Lower lobe of right lung (tissue), 2 donors: ENCODE results near the gene TDRD10. TPM values are rescaled to one million over a fixed set of nuclear protein-coding genes. Genes with fewer than 3 reads are reported as not detected.
A peak's percentile ranks its signal among the peaks of the same experiment; 100 is the strongest.

Experiments
- ATAC-seq, 2 donors: fragments of 200-7000 bp; cut with Tn5 transposase; one replicate each; pipeline ENCODE4 v1.9.1; 2020 to 2022; ENCODE audit warnings: mild to moderate bottlenecking in 2 of 2, moderate library complexity in 2 of 2
- DNase-seq: peaks from one replicate; pipeline ENCODE4 v3.0.0-alpha.2; 2020
- H3K27ac ChIP-seq: fragments of 200-600 bp; one replicate; pipeline ENCODE4 v1.8.0; 2022
- H3K27me3 ChIP-seq: fragments of 200-600 bp; one replicate; pipeline ENCODE4 v1.8.0; 2022; ENCODE audit warnings: low read depth
- H3K36me3 ChIP-seq: fragments of 200-600 bp; one replicate; pipeline ENCODE4 v1.8.0; 2022; ENCODE audit warnings: mild to moderate bottlenecking
- H3K4me1 ChIP-seq: fragments of 200-600 bp; one replicate; pipeline ENCODE4 v1.8.0; 2022
- H3K4me3 ChIP-seq: fragments of 200-600 bp; one replicate; pipeline ENCODE4 v1.8.0; 2022; ENCODE audit warnings: mild to moderate bottlenecking
- H3K9me3 ChIP-seq: fragments of 200-600 bp; one replicate; pipeline ENCODE4 v1.8.0; 2022
- CTCF ChIP-seq: fragments of 200-600 bp; IDR thresholded peaks from one replicate; pipeline ENCODE4 v1.8.0; 2022; ENCODE audit warnings: antibody characterized with exemption, mild to moderate bottlenecking
- intact Hi-C: fragments of 100-400 bp; cut with DNase I; formaldehyde crosslinking; loops from one replicate; pipeline ENCODE4 v1.11.0; 2022
- long read RNA-seq: library from polyadenylated mRNA; unstranded; transcript quantifications from one replicate; pipeline ENCODE4 v2.0.0, GENCODE V29; 2021
- total RNA-seq: library from RNA; stranded (reverse); fragmentation: NEBNext Ultra II Directional; extraction: Animal tissue kit (Norgen Biotek cat#: 25700); gene quantifications from one replicate; pipeline ENCODE4 v1.2.1, GENCODE V29; 2021
- donor health status: DM: no; HTN: yes; CAD: no; lungs with severe emphysema.

TDRD10 gene
- 20.2 TPM for total RNA-seq
- long read RNA-seq, partial matches to known transcripts = 18 of 43 reads
- long read RNA-seq, other reads (novel, unspliced or antisense) = 20 of 43 reads

GRCh38 chr1:154502066-154502743, at the start of gene TDRD10, which contains the start of gene SHE:
TSS of gene TDRD10 (plus strand) at chr1:154502219. CDS start at chr1:154506904, 4,685 bp downstream.
TSS of gene SHE (minus strand) at chr1:154502412. CDS start at chr1:154502026, 386 bp downstream.
- H3K27ac ChIP-seq = peak within 1 kb of the TSS; percentile 87
- H3K36me3 ChIP-seq = peaks cover 19% of the 10 kb centered on the region
- intact Hi-C loops = no loop called here
- ATAC-seq = peak; percentile 79 to 84
- H3K9me3 ChIP-seq = no peaks in the 10 kb centered on the region
- peak within 1 kb of the TSS; percentile 72 for H3K4me3 ChIP-seq
- DNase-seq = peak; percentile 70
- peaks cover 25% of the 10 kb centered on the region for H3K27me3 ChIP-seq
- no peak for TF ChIP-seq CTCF
- peaks cover 25% of the 10 kb centered on the region for H3K4me1 ChIP-seq

- peak; percentile 11 to 14 for ATAC-seq
- intact Hi-C loops = no loop called here
- H3K27ac ChIP-seq = peak overlapping the region; percentile 32
Measured at GRCh38 chr1:154453161-154453560, 48.9 kb upstream of the TDRD10 start.

GRCh38 chr1:154453574-154454352, 48.3 kb upstream of the TDRD10 start:
- Histone ChIP-seq H3K27ac (peak overlapping the region; percentile 32), H3K4me3 (no peak overlapping the region), H3K4me1 (peaks cover 18% of the 10 kb centered on the region), H3K9me3 (no peaks in the 10 kb centered on the region), H3K36me3 (peaks cover 88% of the 10 kb centered on the region), H3K27me3 (no peaks in the 10 kb centered on the region)
- ATAC-seq (peak; percentile 52 to 58), DNase-seq (no peak)
- TF ChIP-seq CTCF = no peak
- intact Hi-C loops = no loop called here

More at GRCh38 chr1:154453161-154453560, 48.9 kb upstream of the TDRD10 start:
- Histone ChIP-seq H3K27me3 (no peaks in the 10 kb centered on the region), H3K9me3 (no peaks in the 10 kb centered on the region), H3K36me3 (peaks cover 88% of the 10 kb centered on the region), H3K4me1 (peaks cover 18% of the 10 kb centered on the region), H3K4me3 (no peak overlapping the region)
- no peak for DNase-seq
- no peak for TF ChIP-seq CTCF

- no peak for TF ChIP-seq CTCF
- H3K36me3 ChIP-seq = peaks cover 88% of the 10 kb centered on the region
- ATAC-seq = peak in 1 of 2 donors; percentile 6
- H3K27ac ChIP-seq = no peak overlapping the region
- intact Hi-C loops = no loop called here
- peaks cover 18% of the 10 kb centered on the region for H3K4me1 ChIP-seq
- H3K4me3 ChIP-seq = no peak overlapping the region
- H3K27me3 ChIP-seq = no peaks in the 10 kb centered on the region
- no peaks in the 10 kb centered on the region for H3K9me3 ChIP-seq
- DNase-seq = no peak
Measured at GRCh38 chr1:154454386-154455120, 47.5 kb upstream of the TDRD10 start.

- H3K4me1 ChIP-seq = peaks cover 18% of the 10 kb centered on the region
- no peaks in the 10 kb centered on the region for H3K9me3 ChIP-seq
- DNase-seq = no peak
- H3K36me3 ChIP-seq = peaks cover 77% of the 10 kb centered on the region
- intact Hi-C loops = no loop called here
- no peak for TF ChIP-seq CTCF
- H3K4me3 ChIP-seq = no peak overlapping the region
- H3K27me3 ChIP-seq = no peaks in the 10 kb centered on the region
- H3K27ac ChIP-seq = peak overlapping the region; percentile 36
- ATAC-seq = peak; percentile 52 to 65
Measured at GRCh38 chr1:154456631-154457030, 45.4 kb upstream of the TDRD10 start.
